Measurements from ENCODE around the gene TADA2B. TPM values are rescaled to one million over a fixed set of nuclear protein-coding genes. Genes with fewer than 3 reads are reported as not detected.
A peak's percentile ranks its signal among the peaks of the same experiment; 100 is the strongest.

TADA2B gene
- total and polyA plus RNA-seq, 4 donors, result 3.6 to 13.8 (median 12.6) TPM

GRCh38 chr4:7103031-7103606, 59.9 kb downstream of the TADA2B start:
- Histone ChIP-seq H3K9me3 (ENCODE audit: control insufficient read depth in 4 of 4, low read length in 3 of 4) (no peaks in the 10 kb centered on the region), H3K9ac (ENCODE audit: low read depth in 1 of 2, low read length in 2 of 2) (peak overlapping the region in 1 of 2 donors; percentile 57), H3K36me3 (ENCODE audit: control insufficient read depth in 4 of 4, insufficient read depth in 3 of 4, low read depth in 1 of 4, low read length in 3 of 4) (no peaks in the 10 kb centered on the region), H3K4me1 (ENCODE audit: control insufficient read depth in 4 of 4, insufficient read depth in 4 of 4, low read length in 3 of 4) (peaks cover 3 to 25% (median 20%) of the 10 kb centered on the region in 4 donors), H3K27ac (ENCODE audit: low read depth in 1 of 2, low read length in 2 of 2) (peak overlapping the region; percentile 69 to 73), H3K4me3 (ENCODE audit: low read depth in 1 of 3, low read length in 3 of 3) (peak overlapping the region; percentile 59 to 83 (median 75)), H3K27me3 (ENCODE audit: control insufficient read depth in 4 of 4, insufficient read depth in 4 of 4, low read length in 3 of 4) (no peaks in the 10 kb centered on the region)
- peak; percentile 90 for DNase-seq (ENCODE audit: low spot score)
- no peak for TF ChIP-seq EGR1 (IDR thresholded peaks at IDR 0.05; ENCODE audit: low read depth in 2 of 2)
- peak; percentile 50 for TF ChIP-seq TAF1 (conservative IDR thresholded peaks at IDR 0.05)
- no peak for TF ChIP-seq RAD21 (IDR thresholded peaks at IDR 0.05)
- TF ChIP-seq FOXA2 (IDR thresholded peaks at IDR 0.05), result no peak
- TF ChIP-seq, protein P1, sequence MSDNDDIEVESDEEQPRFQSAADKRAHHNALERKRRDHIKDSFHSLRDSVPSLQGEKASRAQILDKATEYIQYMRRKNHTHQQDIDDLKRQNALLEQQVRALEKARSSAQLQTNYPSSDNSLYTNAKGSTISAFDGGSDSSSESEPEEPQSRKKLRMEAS (IDR thresholded peaks at IDR 0.05), result no peak
- TF ChIP-seq SP1 (IDR thresholded peaks at IDR 0.05), result no peak
- TF ChIP-seq, protein P2, sequence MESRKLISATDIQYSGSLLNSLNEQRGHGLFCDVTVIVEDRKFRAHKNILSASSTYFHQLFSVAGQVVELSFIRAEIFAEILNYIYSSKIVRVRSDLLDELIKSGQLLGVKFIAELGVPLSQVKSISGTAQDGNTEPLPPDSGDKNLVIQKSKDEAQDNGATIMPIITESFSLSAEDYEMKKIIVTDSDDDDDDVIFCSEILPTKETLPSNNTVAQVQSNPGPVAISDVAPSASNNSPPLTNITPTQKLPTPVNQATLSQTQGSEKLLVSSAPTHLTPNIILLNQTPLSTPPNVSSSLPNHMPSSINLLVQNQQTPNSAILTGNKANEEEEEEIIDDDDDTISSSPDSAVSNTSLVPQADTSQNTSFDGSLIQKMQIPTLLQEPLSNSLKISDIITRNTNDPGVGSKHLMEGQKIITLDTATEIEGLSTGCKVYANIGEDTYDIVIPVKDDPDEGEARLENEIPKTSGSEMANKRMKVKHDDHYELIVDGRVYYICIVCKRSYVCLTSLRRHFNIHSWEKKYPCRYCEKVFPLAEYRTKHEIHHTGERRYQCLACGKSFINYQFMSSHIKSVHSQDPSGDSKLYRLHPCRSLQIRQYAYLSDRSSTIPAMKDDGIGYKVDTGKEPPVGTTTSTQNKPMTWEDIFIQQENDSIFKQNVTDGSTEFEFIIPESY (IDR thresholded peaks at IDR 0.05), result no peak
- no peak for TF ChIP-seq NR2F2 (IDR thresholded peaks at IDR 0.05)
- TF ChIP-seq HNF4G (IDR thresholded peaks at IDR 0.05), result no peak
- no peak for TF ChIP-seq CTCF (IDR thresholded peaks at IDR 0.05; ENCODE audit: low read depth, low read length, missing input control)
- TF ChIP-seq RXRA (IDR thresholded peaks at IDR 0.05), result no peak
- TF ChIP-seq JUND (IDR thresholded peaks at IDR 0.05), result no peak
- TF ChIP-seq, protein P3, sequence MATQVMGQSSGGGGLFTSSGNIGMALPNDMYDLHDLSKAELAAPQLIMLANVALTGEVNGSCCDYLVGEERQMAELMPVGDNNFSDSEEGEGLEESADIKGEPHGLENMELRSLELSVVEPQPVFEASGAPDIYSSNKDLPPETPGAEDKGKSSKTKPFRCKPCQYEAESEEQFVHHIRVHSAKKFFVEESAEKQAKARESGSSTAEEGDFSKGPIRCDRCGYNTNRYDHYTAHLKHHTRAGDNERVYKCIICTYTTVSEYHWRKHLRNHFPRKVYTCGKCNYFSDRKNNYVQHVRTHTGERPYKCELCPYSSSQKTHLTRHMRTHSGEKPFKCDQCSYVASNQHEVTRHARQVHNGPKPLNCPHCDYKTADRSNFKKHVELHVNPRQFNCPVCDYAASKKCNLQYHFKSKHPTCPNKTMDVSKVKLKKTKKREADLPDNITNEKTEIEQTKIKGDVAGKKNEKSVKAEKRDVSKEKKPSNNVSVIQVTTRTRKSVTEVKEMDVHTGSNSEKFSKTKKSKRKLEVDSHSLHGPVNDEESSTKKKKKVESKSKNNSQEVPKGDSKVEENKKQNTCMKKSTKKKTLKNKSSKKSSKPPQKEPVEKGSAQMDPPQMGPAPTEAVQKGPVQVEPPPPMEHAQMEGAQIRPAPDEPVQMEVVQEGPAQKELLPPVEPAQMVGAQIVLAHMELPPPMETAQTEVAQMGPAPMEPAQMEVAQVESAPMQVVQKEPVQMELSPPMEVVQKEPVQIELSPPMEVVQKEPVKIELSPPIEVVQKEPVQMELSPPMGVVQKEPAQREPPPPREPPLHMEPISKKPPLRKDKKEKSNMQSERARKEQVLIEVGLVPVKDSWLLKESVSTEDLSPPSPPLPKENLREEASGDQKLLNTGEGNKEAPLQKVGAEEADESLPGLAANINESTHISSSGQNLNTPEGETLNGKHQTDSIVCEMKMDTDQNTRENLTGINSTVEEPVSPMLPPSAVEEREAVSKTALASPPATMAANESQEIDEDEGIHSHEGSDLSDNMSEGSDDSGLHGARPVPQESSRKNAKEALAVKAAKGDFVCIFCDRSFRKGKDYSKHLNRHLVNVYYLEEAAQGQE (IDR thresholded peaks at IDR 0.05), result peak; percentile 47
- peak; percentile 94 for TF ChIP-seq YY1 (IDR thresholded peaks at IDR 0.05)
- under 1% methylated on average over 35 of the region's 35 CpGs for WGBS
